Natural killer cell (primary cell): ENCODE results near the gene BUD31. TPM values are rescaled to one million over a fixed set of nuclear protein-coding genes. Genes with fewer than 3 reads are reported as not detected.
"Not testable (repeated sequence)": the region's sequence is repeated elsewhere in the genome, so short reads cannot be mapped to it uniquely, and the experiment has no call there.

Experiments
- ATAC-seq, 3 donors: fragments of 150-1000 bp in 2 of 3; fragments of 200-7000 bp in 1 of 3; cut with Tn5 transposase; 1 replicate in 1 of 3; 2 replicates in 2 of 3; pipeline ENCODE4 v1.10.0; 2021; ENCODE audit warnings: mild to moderate bottlenecking in 2 of 3, moderate library complexity in 2 of 3
- DNase-seq, 2 donors: peaks; one replicate each; pipeline versions ENCODE4 v3.0.0 to v3.0.0-alpha.2; 2013 to 2021; ENCODE audit warnings: mixed read lengths in 1 of 2
- H3K27ac ChIP-seq: one replicate; pipeline ENCODE4 v1.5.1; 2013; ENCODE audit warnings: mild to moderate bottlenecking, low read length
- H3K27me3 ChIP-seq: one replicate; pipeline ENCODE4 v1.6.1; 2013; ENCODE audit warnings: low read length; ENCODE audit not compliant: control insufficient read depth, insufficient read depth
- H3K36me3 ChIP-seq: one replicate; pipeline ENCODE4 v1.6.1; 2013; ENCODE audit warnings: low read length; ENCODE audit not compliant: control insufficient read depth, insufficient read depth
- H3K4me1 ChIP-seq: one replicate; pipeline ENCODE4 v1.6.1; 2013; ENCODE audit warnings: low read length; ENCODE audit not compliant: control insufficient read depth, insufficient read depth
- H3K4me3 ChIP-seq: one replicate; pipeline ENCODE4 v1.5.1; 2013; ENCODE audit warnings: low read length
- H3K9me3 ChIP-seq: one replicate; pipeline ENCODE4 v1.6.1; 2013; ENCODE audit warnings: low read length; ENCODE audit not compliant: control insufficient read depth, insufficient read depth
- H3K27ac Mint-ChIP-seq, 2 donors: one replicate each; pipeline ENCODE4 v1.8.0; 2022; ENCODE audit warnings: mild to moderate bottlenecking in 2 of 2, mixed read lengths in 2 of 2, moderate library complexity in 1 of 2
- H3K27me3 Mint-ChIP-seq, 2 donors: one replicate each; pipeline ENCODE4 v1.8.0; 2022; ENCODE audit warnings: low read depth in 2 of 2, mixed read lengths in 2 of 2
- H3K36me3 Mint-ChIP-seq: one replicate; pipeline ENCODE4 v1.8.0; 2022; ENCODE audit warnings: mixed read lengths
- H3K4me1 Mint-ChIP-seq, 2 donors: one replicate each; pipeline ENCODE4 v1.8.0; 2022; ENCODE audit warnings: mixed read lengths in 2 of 2
- H3K4me3 Mint-ChIP-seq: one replicate; pipeline ENCODE4 v1.8.0; 2022; ENCODE audit warnings: mild to moderate bottlenecking, moderate library complexity, mixed read lengths
- H3K9me3 Mint-ChIP-seq, 2 donors: one replicate each; pipeline ENCODE4 v1.8.0; 2022; ENCODE audit warnings: mixed read lengths in 2 of 2
- WGBS: methylation state at CpG from one replicate; pipeline ENCODE4 v1.1.7; 2013; ENCODE audit warnings: missing lambda C conversion rate; ENCODE audit not compliant: insufficient coverage; 5-methylcytosine and 5-hydroxymethylcytosine counted together
- intact Hi-C: fragments of 100-400 bp; cut with micrococcal nuclease; formaldehyde crosslinking; loops from one replicate; pipeline ENCODE4 v1.14.2; 2022
- total RNA-seq, 4 donors: library from RNA; stranded (reverse); fragments of 120-200 nt in 1 of 4; gene quantifications; one replicate each; pipeline versions ENCODE4 v1.2.3 to v1.2.4, GENCODE V29; 2013 to 2022
- TF ChIP-seq, protein P1 (sequence below): fragments of 200-600 bp; IDR thresholded peaks from one replicate; pipeline ENCODE4 v1.8.0; 2022; ENCODE audit warnings: antibody characterized with exemption

The BUD31 gene
- total RNA-seq, 3 donors from 2014 or later (not counting 1 experiment from before 2014, with no cell fraction given): 145 to 190 (median 187) TPM

DNA sequence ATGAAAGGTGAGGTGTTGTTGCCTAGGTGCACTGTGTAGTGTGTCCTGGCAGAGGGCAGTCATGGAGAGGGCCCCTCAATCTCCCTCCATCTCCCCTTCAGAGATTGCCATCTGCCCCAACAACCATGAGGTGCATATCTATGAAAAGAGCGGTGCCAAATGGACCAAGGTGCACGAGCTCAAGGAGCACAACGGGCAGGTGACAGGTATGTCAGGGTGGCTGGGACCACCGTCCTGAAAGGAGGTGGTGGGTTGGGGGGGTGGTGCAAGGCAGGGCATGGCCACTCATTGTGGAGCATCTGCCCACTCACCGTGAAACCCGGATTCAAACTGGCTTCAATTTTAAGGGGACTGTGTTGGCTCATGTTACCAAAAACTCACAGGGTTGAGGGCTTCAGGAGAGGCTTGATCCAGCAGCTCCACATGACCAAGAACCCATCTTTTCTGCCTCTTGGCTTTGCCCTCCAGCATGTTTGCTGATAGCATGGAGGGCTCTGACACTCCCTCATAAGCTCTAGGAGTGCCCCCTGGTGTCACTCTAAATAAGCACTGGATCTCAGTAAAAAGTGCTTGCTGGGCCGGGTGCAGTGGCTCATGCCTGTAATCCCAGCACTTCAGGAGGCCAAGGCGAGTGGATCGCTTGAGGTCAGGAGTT lies 22.1 kb upstream of the BUD31 start:
- H3K9me3 ChIP-seq: no peaks in the 10 kb centered on the region
- H3K4me3 ChIP-seq: no peak overlapping the region
- peaks cover 65% of the 10 kb centered on the region for H3K36me3 ChIP-seq
- peak in 1 of 2 donors; percentile 71 for DNase-seq
- Mint-ChIP-seq H3K27me3 (no peaks in the 10 kb centered on the region), H3K4me1 (peaks cover 10 to 34% of the 10 kb centered on the region in 2 donors), H3K36me3 (no peaks in the 10 kb centered on the region), H3K27ac (peak overlapping the region; percentile 84 to 97), H3K4me3 (no peak overlapping the region), H3K9me3 (no peaks in the 10 kb centered on the region)
- no peak overlapping the region for H3K27ac ChIP-seq
- intact Hi-C loops: loop anchor here (1.0 kb wide), 1 partner anchor 21 kb away; no protein-coding TSS in a partner anchor
- WGBS: 94% methylated on average over 9 of the region's 9 CpGs
- H3K27me3 ChIP-seq: no peaks in the 10 kb centered on the region
- TF ChIP-seq, protein P1, sequence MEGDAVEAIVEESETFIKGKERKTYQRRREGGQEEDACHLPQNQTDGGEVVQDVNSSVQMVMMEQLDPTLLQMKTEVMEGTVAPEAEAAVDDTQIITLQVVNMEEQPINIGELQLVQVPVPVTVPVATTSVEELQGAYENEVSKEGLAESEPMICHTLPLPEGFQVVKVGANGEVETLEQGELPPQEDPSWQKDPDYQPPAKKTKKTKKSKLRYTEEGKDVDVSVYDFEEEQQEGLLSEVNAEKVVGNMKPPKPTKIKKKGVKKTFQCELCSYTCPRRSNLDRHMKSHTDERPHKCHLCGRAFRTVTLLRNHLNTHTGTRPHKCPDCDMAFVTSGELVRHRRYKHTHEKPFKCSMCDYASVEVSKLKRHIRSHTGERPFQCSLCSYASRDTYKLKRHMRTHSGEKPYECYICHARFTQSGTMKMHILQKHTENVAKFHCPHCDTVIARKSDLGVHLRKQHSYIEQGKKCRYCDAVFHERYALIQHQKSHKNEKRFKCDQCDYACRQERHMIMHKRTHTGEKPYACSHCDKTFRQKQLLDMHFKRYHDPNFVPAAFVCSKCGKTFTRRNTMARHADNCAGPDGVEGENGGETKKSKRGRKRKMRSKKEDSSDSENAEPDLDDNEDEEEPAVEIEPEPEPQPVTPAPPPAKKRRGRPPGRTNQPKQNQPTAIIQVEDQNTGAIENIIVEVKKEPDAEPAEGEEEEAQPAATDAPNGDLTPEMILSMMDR: peak; percentile 25
- peaks cover 39% of the 10 kb centered on the region for H3K4me1 ChIP-seq
- peak; percentile 55 to 77 (median 70) for ATAC-seq

DNA sequence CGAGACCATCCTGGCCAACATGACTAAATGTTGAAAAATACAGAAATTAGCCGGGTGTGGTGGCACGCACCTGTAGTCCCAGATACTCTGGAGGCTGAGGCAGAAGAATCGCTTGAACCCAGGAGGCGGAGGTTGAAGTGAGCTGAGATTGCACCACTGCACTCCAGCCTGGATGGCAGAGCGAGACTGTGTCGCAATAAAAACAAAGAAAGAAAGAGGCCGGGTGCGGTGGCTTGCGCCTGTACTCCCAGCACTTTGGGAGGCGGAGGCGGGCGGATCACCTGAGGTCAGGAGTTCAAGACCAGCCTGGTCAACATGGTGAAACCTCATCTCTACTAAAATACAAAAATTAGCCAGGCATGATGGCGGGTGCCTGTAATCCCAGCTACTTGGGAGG lies 21.5 kb upstream of the BUD31 start:
- not testable (repeated sequence) for H3K27ac ChIP-seq
- 93% methylated on average over 11 of the region's 14 CpGs for WGBS

DNA sequence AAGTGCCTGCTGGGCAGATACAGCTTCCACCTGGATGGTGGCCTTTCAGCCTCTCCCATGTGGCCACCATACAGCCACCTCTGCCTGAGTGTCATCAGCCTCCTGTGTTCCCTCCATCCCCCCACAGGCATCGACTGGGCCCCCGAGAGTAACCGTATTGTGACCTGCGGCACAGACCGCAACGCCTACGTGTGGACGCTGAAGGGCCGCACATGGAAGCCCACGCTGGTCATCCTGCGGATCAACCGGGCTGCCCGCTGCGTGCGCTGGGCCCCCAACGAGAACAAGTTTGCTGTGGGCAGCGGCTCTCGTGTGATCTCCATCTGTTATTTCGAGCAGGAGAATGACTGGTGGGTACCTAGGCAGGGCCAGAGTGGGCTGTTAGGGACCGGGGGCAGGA lies 20.9 kb upstream of the BUD31 start:
- Mint-ChIP-seq H3K4me3 (no peak overlapping the region), H3K4me1 (peaks cover 10 to 35% of the 10 kb centered on the region in 2 donors), H3K27ac (peak overlapping the region in 1 of 2 donors; percentile 26), H3K27me3 (no peaks in the 10 kb centered on the region), H3K9me3 (no peaks in the 10 kb centered on the region), H3K36me3 (no peaks in the 10 kb centered on the region)
- Histone ChIP-seq H3K4me3 (no peak overlapping the region), H3K4me1 (peaks cover 40% of the 10 kb centered on the region), H3K27me3 (no peaks in the 10 kb centered on the region), H3K9me3 (no peaks in the 10 kb centered on the region), H3K27ac (no peak overlapping the region), H3K36me3 (peaks cover 66% of the 10 kb centered on the region)
- WGBS: 97% methylated on average over 20 of the region's 20 CpGs
- no peak for DNase-seq
- no peak for ATAC-seq
- TF ChIP-seq, protein P1: no peak
- intact Hi-C loops: loop anchor here (1.0 kb wide), 1 partner anchor 23 kb away; no protein-coding TSS in a partner anchor

More for the DNA sequence above, 21.5 kb upstream of the BUD31 start:
- not testable (repeated sequence) for H3K4me3 ChIP-seq, DNase-seq, H3K36me3 Mint-ChIP-seq, H3K27me3 Mint-ChIP-seq, H3K9me3 Mint-ChIP-seq, H3K4me3 Mint-ChIP-seq, ATAC-seq, H3K27me3 ChIP-seq, H3K9me3 ChIP-seq
- Mint-ChIP-seq H3K27ac (peak overlapping the region; percentile 84 to 97), H3K4me1 (peaks cover 10 to 31% of the 10 kb centered on the region in 2 donors)
- TF ChIP-seq, protein P1: peak; percentile 2
- Histone ChIP-seq H3K4me1 (peaks cover 38% of the 10 kb centered on the region), H3K36me3 (peaks cover 68% of the 10 kb centered on the region)
- intact Hi-C loops: loop anchor here (1.0 kb wide), 1 partner anchor 22 kb away; no protein-coding TSS in a partner anchor
